Heart left ventricle (tissue), 16 donors: ENCODE results near the gene SMPDL3A. TPM values are rescaled to one million over a fixed set of nuclear protein-coding genes. Genes with fewer than 3 reads are reported as not detected.

Experiments
- ATAC-seq, 4 donors: fragments of 200-7000 bp; cut with Tn5 transposase; one replicate each; pipeline ENCODE4 v1.9.1; 2020 to 2022; ENCODE audit warnings: moderate library complexity in 4 of 4, mild to moderate bottlenecking in 3 of 4, moderate number of reproducible peaks in 1 of 4
- DNase-seq, 5 donors: peaks; one replicate each; pipeline ENCODE4 v3.0.0-alpha.2; 2020
- H3K27ac ChIP-seq, 12 donors: fragments of 200-600 bp; sonication (generic) in 4 of 12; one replicate each; pipeline versions ENCODE4 v1.5.0 to v1.8.0; 2016 to 2022; ENCODE audit warnings: mild to moderate bottlenecking in 2 of 12
- H3K27me3 ChIP-seq, 9 donors: fragments of 200-600 bp; sonication (generic) in 2 of 9; one replicate each; pipeline versions ENCODE4 v1.5.1 to v1.8.0; 2016 to 2022; ENCODE audit warnings: mild to moderate bottlenecking in 3 of 9
- H3K36me3 ChIP-seq, 9 donors: fragments of 200-600 bp; sonication (generic) in 2 of 9; one replicate each; pipeline versions ENCODE4 v1.5.0 to v1.8.0; 2018 to 2022; ENCODE audit warnings: mild to moderate bottlenecking in 2 of 9
- H3K4me1 ChIP-seq, 12 donors: fragments of 200-600 bp; sonication (generic) in 4 of 12; one replicate each; pipeline versions ENCODE4 v1.5.0 to v1.8.0; 2016 to 2022; ENCODE audit warnings: mild to moderate bottlenecking in 3 of 12
- H3K4me3 ChIP-seq, 12 donors: fragments of 200-600 bp; sonication (generic) in 4 of 12; one replicate each; pipeline versions ENCODE4 v1.5.0 to v1.8.0; 2017 to 2022; ENCODE audit warnings: mild to moderate bottlenecking in 9 of 12, moderate library complexity in 4 of 12
- H3K9me3 ChIP-seq, 12 donors: fragments of 200-600 bp; sonication (generic) in 4 of 12; one replicate each; pipeline versions ENCODE4 v1.5.0 to v1.8.0; 2016 to 2022; ENCODE audit warnings: mild to moderate bottlenecking in 1 of 12
- POLR2A ChIP-seq, 2 donors: fragments of 450-650 bp; IDR thresholded peaks; one replicate each; pipeline ENCODE4 v1.6.1; 2017; ENCODE audit warnings: antibody characterized with exemption in 2 of 2, mild to moderate bottlenecking in 2 of 2, moderate library complexity in 2 of 2
- WGBS, 4 donors: extraction: QIAGEN DNeasy Blood & Tissue Kit in 2 of 4; methylation state at CpG; one replicate each; pipeline versions ENCODE4 v1.1.5 to v1.1.7; 2013 to 2018; 5-methylcytosine and 5-hydroxymethylcytosine counted together
- intact Hi-C, 10 donors: fragments of 100-400 bp; cut with DNase I; formaldehyde crosslinking; loops; one replicate each; pipeline versions ENCODE4 v1.11.1 to v1.14.2; 2022
- long read RNA-seq, 3 donors: library from polyadenylated mRNA; unstranded; transcript quantifications; one replicate each; pipeline ENCODE4 v2.0.0, GENCODE V29; 2020 to 2021
- polyA plus RNA-seq, 2 donors: library from polyadenylated mRNA; stranded (reverse); fragments of 200-250 nt; gene quantifications; one replicate each; pipeline ENCODE4 v1.2.3, GENCODE V29; 2013
- total RNA-seq, 9 donors: library from RNA; depleted of rRNA in 2 of 9; stranded (reverse); fragments of >200 nt in 2 of 9; fragmentation: NEBNext Ultra II Directional in 3 of 9; extraction: Animal tissue kit (Norgen Biotek cat#: 25700) in 3 of 9; gene quantifications; one replicate each; pipeline versions ENCODE4 v1.1.0 to v1.2.4, GENCODE V29; 2016 to 2023
- TF ChIP-seq, protein P1 (sequence below), 12 donors: fragments of 200-600 bp; sonication (generic) in 4 of 12; IDR thresholded peaks; one replicate each; pipeline versions ENCODE4 v1.5.0 to v1.8.0; 2018 to 2022; ENCODE audit warnings: antibody characterized with exemption in 12 of 12, mild to moderate bottlenecking in 5 of 12
- donor health status: ischemic (EF 13 %, LVEDD 7.1; RV severe dilation, severe dysfunction).
- donor health status: healthy with polysubstance abuse.
- donor health status: DM: no; HTN: yes; CAD: no.
- donor health status: DM: no; HTN: no; CAD: no.
- donor health status: ischemic (EF 25% LVEDD 6.9; RV normal size, moderate dysfunction).
- donor health status: ischemic (EF 25% LVEDD 5.7; RV mildly dilated, moderate dysfunction).
- donor health status: healthy.
- donor health status: DM: yes; HTN: yes; CAD: no.
- donor health status: ischemic (EF 35%, LVEDD 5.7; RV mildly dilated, moderate dysfunction).
- donor health status: nonischemic (EF 11% LVEDD 7.7; RV severe dilation, severe dysfunction).
- donor health status: DM: yes; HTN: yes; CAD: no.
- donor health status: PGD.
- donor health status: ischemic (EF 29% LVEDD 5.4; RV normal size, mild dysfunction).
- donor health status: nonischemic (EF 23%, LVEDD 6.1; RV moderate dilation, normal function).

The SMPDL3A gene, protein sequence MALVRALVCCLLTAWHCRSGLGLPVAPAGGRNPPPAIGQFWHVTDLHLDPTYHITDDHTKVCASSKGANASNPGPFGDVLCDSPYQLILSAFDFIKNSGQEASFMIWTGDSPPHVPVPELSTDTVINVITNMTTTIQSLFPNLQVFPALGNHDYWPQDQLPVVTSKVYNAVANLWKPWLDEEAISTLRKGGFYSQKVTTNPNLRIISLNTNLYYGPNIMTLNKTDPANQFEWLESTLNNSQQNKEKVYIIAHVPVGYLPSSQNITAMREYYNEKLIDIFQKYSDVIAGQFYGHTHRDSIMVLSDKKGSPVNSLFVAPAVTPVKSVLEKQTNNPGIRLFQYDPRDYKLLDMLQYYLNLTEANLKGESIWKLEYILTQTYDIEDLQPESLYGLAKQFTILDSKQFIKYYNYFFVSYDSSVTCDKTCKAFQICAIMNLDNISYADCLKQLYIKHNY
- total RNA-seq (10 to 100 TPM in 1 of 9 donors, 1 to 10 TPM in 8; 3.5 to 10.4 (median 4.6) TPM), polyA plus RNA-seq (1 to 10 TPM; 4.1 to 8.1 TPM)
- long read RNA-seq, donor 1, partial matches to known transcripts = 1 of 8 reads
- long read RNA-seq, donor 1, other reads (novel, unspliced or antisense) = 6 of 8 reads
- long read RNA-seq, donor 2, partial matches to known transcripts = 1 of 17 reads
- long read RNA-seq, donor 2, other reads (novel, unspliced or antisense) = 9 of 17 reads
- long read RNA-seq, donor 3, partial matches to known transcripts = 0 of 10 reads
- long read RNA-seq, donor 3, other reads (novel, unspliced or antisense) = 7 of 10 reads

- intact Hi-C loops = no loop called here
- Histone ChIP-seq H3K27ac (peak within 1 kb of the TSS; percentile 76 to 97 (median 93)), H3K36me3 (no peaks in the 10 kb centered on the region), H3K4me3 (peak within 1 kb of the TSS; percentile 66 to 91 (median 79)), H3K9me3 (no peaks in the 10 kb centered on the region), H3K4me1 (peaks cover 0 to 33% (median 15%) of the 10 kb centered on the region in 12 donors), H3K27me3 (no peaks in the 10 kb centered on the region)
- TF ChIP-seq, protein P1, sequence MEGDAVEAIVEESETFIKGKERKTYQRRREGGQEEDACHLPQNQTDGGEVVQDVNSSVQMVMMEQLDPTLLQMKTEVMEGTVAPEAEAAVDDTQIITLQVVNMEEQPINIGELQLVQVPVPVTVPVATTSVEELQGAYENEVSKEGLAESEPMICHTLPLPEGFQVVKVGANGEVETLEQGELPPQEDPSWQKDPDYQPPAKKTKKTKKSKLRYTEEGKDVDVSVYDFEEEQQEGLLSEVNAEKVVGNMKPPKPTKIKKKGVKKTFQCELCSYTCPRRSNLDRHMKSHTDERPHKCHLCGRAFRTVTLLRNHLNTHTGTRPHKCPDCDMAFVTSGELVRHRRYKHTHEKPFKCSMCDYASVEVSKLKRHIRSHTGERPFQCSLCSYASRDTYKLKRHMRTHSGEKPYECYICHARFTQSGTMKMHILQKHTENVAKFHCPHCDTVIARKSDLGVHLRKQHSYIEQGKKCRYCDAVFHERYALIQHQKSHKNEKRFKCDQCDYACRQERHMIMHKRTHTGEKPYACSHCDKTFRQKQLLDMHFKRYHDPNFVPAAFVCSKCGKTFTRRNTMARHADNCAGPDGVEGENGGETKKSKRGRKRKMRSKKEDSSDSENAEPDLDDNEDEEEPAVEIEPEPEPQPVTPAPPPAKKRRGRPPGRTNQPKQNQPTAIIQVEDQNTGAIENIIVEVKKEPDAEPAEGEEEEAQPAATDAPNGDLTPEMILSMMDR (IDR thresholded peaks at IDR 0.05) = peak in 9 of 12 donors; percentile 33 to 70 (median 42)
- peak in 1 of 2 donors; percentile 38 for TF ChIP-seq POLR2A (IDR thresholded peaks at IDR 0.05)
- 0 to 1% (median 1%) methylated on average over 52 to 71 of the region's 71 CpGs for WGBS, 4 donors
- DNase-seq = peak; percentile 70 to 85 (median 77)
- peak; percentile 74 to 93 (median 90) for ATAC-seq
Measured at GRCh38 chr6:122789182-122790027, at the start of gene SMPDL3A. Gene SMPDL3A (plus strand): TSS chr6:122789258. CDS start chr6:122789347, 89 bp downstream.

- no peaks in the 10 kb centered on the region for H3K4me1 ChIP-seq
- no peak overlapping the region for H3K4me3 ChIP-seq
- ATAC-seq (no peak), DNase-seq (no peak)
- WGBS, 4 donors = 91 to 94% (median 92%) methylated on average over 2 of the region's 2 CpGs
- H3K36me3 ChIP-seq = no peaks in the 10 kb centered on the region
- peaks cover 0 to 3% (median 0%) of the 10 kb centered on the region in 9 donors for H3K27me3 ChIP-seq
- TF ChIP-seq, protein P1 (IDR thresholded peaks at IDR 0.05) = no peak
- TF ChIP-seq POLR2A (IDR thresholded peaks at IDR 0.05) = no peak
- H3K27ac ChIP-seq = no peak overlapping the region
- H3K9me3 ChIP-seq = no peaks in the 10 kb centered on the region
- intact Hi-C loops = no loop called here
Measured at GRCh38 chr6:122740091-122740490, 49.0 kb upstream of the SMPDL3A start.

GRCh38 chr6:122740936-122741335 lies 48.1 kb upstream of the SMPDL3A start:
- Histone ChIP-seq H3K27ac (no peak overlapping the region), H3K4me3 (no peak overlapping the region), H3K4me1 (no peaks in the 10 kb centered on the region), H3K36me3 (no peaks in the 10 kb centered on the region), H3K27me3 (peaks cover 0 to 3% (median 0%) of the 10 kb centered on the region in 9 donors), H3K9me3 (no peaks in the 10 kb centered on the region)
- WGBS, 4 donors = 11 to 28% (median 17%) methylated on average over 2 of the region's 2 CpGs
- intact Hi-C loops = no loop called here
- DNase-seq = no peak
- no peak for ATAC-seq
- TF ChIP-seq, protein P1 (IDR thresholded peaks at IDR 0.05) = no peak
- TF ChIP-seq POLR2A (IDR thresholded peaks at IDR 0.05) = no peak
